GM19372 (cell line): Measurements from ENCODE around the gene DEAF1.

Experiments used
- ATAC-seq: cut with Tn5 transposase; IDR thresholded peaks from one replicate; pipeline ENCODE4 v1.9.1; 2021; ENCODE audit warnings: mild to moderate bottlenecking, low read depth, moderate library complexity; ENCODE audit not compliant: unreplicated experiment

Gene DEAF1

DNA sequence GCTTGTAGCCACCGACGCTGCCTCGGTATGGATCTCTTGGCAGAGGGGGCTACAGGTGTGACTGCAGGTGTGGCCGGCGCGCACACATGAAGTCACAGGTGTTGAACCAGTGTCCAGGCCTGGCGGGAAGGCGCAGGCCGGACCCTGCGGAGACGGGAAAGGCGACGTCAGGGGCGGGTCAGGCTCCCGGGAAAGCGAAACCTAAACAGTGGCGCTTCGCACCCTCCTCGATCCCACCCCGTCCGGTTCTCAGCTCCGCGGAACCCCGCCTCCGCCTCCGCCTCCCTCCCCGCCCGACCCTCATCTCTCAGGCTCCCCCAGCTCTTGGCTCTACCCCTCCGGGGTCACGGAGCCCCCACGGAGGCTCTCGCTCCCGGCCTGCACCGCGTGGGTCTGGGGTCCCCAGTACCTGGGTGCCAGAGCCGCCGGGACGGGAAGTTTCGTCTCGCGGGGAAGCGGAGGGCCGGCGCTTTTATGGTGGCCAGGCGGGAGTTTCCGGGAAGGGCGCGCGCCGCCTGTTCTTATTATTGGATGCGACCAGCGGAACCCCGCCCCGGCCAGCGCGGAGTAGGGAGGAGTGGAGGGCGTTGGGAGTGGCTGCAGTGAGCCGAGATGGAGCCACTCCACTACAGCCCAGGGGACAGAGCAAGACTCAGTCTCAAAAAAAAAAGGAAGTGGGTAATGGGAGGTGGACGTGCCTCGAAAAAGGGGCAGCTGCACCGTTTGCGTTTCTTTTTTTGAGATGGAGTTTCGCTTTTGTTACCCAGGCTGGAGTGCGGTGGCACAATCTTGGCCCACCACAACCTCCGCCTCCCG lies 79.3 kb downstream of the DEAF1 start, which contains the start of gene IRF7:
Gene IRF7 (minus strand): TSS at position 447 of the 816 bp plus-strand sequence. CDS start 586 bp downstream, outside the sequence.
- peak; percentile 75 for ATAC-seq

DNA sequence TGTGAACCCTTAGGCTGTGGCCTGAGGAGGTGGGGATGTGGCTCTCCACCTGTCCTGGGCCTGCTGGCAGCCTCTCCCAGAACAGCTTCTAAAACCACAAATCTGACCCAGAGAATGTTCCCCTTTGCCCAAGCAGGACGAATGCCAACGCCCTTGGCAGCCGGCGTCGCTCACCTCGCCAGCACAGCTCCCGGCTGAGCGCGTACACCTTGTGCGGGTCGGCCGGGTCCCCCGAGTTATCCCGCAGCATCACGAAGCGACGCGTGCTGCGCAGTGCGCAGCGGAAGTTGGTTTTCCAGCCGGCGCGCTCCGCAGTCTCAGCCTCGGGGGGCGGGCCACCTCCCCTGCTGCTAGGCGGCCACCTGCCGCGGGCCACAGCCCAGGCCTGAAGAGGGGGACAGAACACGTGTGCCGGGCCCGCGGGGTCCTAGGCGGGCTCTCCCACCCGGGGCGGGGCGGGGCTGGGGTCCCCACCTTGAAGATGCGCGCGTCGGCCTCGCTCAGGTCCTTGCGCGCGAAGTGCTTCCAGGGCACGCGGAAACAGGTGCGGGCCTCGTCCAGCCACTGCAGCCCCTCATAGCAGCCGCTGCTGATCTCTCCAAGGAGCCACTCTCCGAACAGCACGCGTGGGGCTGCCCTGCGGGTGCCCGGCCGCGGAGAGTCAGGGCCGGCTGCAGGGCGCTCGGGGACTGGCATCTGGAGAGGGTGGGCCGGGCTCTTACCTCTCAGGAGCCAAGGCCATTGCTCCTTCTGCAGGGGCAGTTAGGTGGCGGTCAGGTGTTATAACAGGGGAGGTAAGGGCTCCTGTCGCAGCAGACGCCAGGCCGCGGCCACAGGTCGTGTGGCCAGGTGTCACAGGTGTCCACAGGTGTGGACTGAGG lies 80.2 kb downstream of the DEAF1 start:
- peak; percentile 3 for ATAC-seq

DNA sequence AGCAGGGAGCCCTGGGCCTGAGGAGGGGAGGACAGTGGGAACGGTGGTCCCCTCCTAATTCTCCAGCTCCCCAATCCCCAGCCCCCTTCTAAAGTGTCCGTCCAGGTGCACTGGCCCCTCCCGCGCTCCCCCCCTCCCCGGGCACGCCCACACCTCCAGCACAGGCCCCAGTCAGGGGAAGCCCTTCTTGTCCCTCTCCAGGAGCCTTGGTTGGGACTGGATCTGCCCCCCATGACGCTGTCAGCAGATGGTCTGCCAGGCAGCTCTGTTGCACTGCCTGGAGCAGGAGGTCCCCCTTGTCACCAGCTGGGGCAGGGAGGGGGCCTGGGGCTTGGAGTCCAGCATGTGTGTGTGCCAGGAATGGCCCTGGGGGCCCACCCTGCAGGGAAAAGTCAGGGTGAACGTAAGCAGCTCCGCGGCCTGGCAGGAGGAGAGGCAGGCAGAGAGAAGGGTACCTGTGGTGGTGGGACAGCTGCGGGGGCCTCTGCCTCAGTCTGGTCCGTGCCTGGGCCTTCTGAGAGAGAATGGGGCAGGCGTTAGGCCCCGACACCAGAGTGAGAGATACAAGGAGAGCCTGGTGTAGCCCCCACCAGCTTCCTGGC lies 80.9 kb downstream of the DEAF1 start:
- ATAC-seq, result no peak

DNA sequence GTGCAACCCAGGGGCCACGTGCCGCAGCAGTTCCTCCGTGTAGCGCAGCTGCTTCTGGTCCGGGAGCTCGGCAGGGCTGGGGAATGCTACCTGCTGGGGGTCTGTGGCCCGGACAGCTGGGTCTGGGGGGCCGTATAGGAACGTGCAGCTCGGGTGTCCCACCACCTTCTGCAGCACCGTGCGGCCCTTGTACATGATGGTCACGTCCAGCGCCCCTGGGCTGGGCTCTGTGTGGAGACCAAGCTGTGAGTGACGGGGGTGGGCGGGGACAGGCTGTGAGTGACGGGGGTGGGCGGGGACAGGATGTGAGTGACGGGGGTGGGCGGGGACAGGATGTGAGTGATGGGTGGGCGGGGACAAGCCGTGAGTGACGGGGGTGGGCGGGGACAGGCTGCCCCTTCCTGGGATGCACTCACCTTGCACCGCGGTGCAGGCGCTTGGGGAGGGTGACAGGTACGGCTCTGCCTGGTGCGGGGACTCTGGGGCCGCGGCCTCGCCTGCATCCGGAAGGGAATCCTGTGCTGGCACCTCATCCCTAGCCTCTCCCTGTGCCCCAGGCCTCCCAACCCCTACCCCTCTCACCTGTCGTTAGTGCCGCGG lies 81.6 kb downstream of the DEAF1 start:
- no peak for ATAC-seq

DNA sequence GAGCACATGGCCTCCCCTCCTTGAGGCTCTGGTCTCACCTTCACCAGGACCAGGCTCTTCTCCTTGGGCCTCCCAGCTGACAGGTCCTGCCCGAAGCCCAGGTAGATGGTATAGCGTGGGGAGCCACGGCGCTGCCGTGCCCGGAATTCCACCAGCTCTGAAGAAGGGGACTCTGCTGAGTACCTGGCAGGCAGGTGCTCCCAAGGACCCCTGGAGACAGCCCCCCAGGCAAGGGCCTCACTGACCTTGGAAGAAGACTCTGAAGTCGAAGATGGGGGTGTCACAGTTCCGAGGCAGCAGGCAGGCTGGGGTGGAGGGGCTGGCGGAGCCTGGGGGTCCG lies 82.1 kb downstream of the DEAF1 start:
- ATAC-seq, result no peak

DNA sequence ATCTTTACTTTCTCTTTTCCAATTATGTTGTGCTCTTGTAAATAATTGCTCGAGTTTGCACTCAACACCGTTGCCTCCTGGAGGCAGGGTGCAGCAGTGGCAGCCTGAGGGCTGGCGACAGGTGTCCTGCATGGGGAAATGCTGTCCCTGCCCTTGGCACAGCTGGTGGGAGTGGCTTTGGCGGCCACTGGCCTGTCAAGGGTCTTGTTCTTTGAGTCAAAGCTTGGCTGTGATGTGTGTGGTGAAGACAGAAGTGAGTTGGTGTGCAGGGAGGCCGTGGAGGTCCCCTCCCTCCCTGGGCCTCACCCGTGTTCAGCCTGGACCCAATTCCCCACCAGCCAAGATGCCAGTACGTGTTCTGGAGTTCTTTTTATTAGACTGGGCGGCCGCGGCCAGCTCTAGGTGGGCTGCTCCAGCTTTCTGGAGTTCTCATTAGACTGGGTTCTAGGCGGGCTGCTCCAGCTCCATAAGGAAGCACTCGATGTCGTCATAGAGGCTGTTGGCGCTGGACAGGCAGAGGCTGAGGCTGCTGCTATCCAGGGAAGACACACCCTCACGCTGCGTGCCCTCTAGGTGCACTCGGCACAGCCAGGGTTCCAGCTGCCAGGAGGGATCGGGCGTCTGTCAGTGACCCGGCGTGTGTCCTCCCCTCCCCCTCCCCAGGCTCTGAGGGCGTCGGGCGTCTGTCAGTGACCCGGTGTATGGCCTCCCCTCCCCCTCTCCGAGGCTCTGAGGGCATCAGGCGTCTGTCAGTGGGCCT lies 82.6 kb downstream of the DEAF1 start:
- no peak for ATAC-seq

DNA sequence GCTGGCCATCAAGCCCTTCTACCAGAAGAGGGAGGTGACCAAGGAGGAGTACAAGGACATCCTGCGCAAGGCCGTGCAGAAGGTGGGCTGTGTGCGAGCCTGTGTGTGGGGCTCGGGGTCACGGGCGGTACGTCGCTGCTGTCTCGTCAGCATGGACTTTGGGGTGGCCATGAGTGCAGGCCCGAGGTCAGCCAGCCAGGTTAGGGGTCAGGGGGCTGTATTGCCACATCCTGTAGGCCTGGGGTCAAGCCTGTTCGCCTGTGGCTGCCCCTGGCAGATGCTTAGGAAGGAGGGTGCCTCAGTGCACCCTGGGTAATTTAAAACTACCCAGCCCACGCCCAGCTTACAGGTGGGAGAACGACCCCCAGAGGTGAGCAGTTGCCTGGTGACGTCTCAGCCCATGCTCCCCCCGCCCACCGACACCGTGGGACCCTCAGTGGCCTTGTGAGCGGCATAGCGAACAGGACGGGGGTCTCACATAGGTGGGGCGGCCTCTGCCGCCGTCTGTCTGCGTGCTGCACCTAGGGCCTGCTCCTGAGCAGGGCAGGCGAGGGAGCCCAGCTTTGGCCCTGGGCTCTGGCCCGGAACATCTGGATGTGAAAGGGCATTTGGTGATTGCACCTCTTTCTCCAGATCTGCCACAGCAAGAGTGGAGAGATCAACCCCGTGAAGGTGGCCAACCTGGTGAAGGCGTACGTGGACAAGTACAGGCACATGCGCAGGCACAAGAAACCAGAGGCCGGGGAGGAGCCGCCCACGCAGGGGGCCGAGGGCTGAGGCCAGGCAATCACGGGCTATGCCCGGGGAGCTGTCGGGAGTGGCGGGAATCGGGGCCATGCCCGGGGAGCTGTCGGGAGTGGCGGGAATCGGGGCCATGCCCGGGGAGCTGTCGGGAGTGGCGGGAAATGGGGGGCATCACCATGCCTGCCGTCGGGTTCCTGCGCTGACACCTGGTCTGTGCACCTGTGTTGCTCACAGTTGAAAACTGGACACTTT lies 83.7 kb downstream of the DEAF1 start:
- ATAC-seq, result no peak

DNA sequence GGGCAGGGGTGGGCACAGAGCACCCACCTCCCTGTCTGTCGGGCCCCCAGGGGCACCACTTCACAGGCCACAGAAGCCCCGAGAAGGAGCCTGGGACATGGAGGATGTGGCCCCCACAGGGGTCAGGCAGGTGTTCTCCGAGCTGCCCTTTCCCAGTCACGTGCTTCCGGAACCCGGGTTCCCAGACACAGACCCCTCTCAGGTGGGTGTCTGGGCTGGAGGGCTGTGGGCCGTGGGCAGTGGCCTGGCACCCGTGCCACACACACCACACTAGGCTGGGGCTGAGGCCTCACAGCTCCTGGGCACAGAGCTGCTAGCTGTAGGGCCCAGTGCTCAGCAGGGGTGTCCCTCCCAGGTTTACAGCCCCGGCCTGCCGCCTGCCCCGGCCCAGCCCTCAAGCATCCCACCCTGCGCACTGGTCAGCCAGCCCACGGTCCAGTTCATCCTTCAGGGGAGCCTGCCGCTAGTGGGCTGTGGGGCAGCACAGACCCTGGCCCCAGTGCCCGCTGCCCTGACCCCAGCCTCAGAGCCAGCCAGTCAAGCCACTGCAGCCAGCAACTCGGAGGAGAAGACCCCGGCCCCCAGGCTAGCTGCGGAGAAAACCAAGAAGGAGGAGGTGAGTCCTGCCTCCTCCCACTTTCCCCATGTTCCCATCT lies 84.7 kb downstream of the DEAF1 start:
- ATAC-seq, result no peak

DNA sequence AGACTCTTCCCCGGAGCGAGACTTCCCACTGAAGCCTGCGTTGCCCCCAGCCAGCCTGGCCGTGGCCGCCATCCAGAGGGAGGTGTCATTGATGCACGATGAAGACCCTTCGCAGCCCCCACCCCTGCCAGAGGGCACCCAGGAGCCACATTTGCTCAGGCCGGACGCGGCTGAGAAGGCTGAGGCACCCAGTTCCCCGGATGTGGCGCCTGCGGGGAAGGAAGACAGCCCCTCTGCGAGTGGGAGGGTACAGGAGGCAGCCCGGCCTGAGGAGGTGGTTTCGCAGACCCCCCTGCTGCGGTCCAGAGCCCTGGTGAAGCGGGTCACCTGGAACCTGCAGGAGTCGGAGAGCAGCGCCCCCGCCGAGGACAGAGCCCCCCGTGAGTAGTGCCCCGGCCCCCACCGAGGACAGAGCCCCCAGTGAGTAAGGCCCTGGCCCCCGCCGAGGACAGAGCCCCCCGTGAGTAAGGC lies 85.6 kb downstream of the DEAF1 start:
- no peak for ATAC-seq

DNA sequence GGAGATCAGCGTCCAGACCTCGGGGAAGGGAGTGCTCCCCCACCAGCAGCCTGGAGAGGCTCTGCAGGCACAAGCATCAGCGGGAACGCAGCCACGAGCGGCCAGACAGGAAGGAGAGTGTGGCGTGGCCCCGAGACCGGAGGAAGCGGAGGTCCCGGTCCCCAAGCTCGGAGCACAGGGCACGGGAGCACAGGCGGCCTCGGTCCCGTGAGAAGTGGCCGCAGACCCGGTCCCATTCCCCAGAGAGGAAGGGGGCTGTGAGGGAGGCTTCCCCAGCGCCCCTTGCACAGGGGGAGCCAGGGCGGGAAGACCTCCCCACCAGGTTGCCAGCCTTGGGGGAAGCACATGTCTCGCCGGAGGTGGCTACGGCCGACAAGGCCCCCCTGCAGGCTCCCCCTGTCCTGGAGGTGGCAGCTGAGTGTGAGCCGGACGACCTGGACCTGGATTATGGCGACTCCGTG lies 86.2 kb downstream of the DEAF1 start:
- ATAC-seq, result no peak

DNA sequence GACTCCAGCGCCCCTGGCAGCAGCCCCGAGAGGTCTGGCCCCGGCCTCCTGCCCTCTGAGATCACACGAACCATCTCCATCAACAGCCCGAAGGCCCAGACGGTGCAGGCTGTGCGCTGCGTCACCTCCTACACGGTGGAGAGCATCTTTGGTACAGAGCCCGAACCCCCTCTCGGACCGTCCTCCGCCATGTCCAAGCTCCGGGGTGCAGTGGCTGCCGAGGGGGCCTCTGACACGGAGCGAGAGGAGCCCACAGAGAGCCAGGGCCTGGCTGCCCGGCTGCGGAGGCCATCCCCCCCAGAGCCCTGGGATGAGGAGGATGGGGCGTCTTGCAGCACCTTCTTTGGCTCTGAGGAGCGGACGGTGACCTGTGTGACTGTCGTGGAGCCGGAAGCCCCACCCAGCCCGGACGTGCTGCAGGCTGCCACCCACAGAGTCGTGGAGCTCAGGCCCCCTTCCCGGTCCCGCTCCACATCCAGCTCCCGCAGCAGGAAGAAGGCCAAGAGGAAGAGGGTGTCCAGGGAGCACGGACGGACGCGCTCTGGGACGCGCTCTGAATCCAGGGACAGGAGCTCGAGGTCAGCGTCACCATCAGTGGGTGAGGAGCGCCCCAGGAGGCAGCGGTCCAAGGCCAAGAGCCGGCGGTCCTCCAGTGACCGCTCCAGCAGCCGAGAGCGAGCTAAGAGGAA lies 86.9 kb downstream of the DEAF1 start:
- no peak for ATAC-seq

DNA sequence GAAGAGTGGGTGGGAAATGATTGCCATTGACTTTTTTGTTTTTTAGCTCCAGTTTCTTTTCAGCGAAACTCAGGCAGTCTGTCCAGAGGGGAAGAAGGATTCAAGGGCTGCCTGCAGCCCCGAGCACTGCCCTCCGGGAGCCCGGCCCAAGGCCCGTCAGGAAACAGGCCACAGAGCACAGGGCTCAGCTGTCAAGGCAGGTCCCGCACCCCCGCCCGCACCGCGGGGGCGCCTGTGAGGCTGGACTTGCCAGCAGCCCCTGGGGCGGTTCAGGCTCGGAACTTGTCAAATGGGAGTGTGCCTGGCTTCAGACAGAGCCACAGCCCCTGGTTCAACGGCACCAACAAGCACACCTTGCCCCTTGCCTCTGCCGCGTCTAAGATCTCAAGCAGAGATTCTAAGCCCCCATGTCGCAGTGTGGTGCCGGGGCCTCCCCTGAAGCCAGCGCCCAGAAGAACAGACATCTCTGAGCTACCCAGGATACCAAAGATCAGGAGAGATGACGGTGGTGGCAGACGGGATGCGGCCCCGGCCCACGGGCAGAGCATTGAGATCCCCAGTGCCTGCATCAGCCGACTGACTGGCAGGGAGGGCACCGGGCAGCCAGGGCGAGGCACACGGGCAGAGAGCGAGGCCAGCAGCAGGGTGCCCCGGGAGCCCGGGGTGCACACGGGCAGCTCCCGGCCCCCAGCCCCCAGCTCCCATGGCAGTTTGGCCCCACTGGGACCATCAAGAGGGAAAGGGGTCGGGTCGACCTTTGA lies 87.8 kb downstream of the DEAF1 start:
- no peak for ATAC-seq

DNA sequence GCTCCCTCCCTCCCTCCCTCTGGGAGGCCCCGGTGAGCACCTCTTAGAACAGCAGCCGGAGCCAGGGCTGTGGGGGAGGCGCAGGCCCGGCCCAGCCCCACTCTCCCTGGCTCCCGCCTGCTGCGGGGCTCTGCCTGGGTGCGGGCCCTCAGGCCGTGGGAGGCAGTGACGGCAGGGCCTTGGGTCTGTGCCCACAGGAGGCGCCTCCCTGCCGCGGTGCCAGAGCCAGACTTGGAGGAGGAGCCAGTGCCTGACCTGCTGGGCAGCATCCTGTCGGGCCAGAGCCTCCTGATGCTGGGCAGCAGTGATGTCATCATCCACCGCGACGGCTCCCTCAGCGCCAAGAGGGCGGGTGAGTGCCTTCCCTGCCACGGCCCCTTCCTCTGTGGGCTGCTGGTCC lies 88.8 kb downstream of the DEAF1 start:
- no peak for ATAC-seq

DNA sequence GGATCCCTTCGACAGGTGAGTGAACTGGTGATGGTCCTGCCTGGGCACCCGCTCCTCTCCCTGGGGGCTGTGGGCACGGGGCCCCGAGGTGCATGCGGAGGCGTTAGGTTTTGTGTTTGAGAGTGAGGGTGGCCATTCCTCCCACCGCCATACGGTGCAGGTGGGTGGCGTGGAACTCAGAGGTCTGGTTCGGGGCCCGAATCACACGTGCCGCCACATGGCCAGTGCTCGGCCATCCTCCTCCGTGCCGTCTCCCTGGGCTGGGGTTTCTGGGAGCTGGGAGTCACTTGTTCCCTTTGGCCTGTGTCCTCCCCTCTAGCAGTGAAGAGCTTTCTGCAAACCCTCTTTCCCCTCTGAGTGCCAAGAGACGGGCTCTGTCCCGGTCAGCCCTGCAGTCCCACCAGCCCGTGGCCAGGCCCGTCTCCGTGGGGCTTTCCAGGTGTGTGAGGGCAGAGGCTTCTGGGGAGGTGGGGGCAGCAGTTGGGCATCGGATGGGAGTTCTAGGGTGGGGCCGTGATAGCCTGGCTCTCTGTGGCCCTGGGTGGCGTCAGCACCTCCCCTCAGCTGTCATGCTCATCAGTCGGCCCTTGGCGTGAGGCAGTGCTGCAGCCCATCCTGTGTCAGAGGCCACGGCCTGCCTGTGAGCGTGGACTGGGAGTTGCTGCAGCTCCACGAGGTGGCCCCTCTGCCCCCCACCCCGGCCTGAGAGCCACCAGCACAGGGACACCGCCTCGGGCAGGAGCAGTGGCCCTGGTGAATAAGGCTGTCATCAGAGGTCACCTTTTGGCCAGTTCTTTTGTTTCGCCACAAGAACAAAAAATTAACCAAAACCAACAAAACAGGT lies 89.5 kb downstream of the DEAF1 start:
- no peak for ATAC-seq

DNA sequence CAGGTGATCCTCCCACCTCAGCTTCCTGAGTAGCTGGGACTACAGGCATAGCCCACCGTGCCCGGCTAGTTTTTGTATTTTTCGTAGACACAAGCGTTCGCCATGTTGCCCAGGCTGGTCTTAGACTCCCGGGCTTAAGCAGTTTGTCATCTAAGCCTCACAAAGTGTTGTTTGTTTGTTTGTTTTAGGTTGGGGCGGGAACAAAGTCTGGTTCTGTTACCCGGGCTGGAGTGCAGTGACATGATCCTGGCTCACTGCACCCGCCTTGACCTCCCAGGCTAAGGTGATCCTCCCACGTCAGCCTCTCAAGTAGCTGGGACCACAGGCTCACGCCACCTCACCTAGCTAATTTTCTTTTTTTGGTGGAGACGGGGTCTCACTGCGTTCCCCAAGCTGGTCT lies 91.9 kb downstream of the DEAF1 start:
- no peak for ATAC-seq
